22Rv1 (cell line): ENCODE data around the gene QKI.

ENCODE experiments used
- H3K27ac ChIP-seq: fragments of 450-650 bp; 2 replicates; pipeline ENCODE4 v1.5.1; 2017
- ZFX ChIP-seq: fragments of 450-650 bp; IDR thresholded peaks from 2 replicates; pipeline ENCODE4 v1.6.1; 2017; ENCODE audit warnings: antibody characterized with exemption, borderline replicate concordance
- TF ChIP-seq, protein P1 (sequence below): fragments of 450-650 bp; IDR thresholded peaks from 2 replicates; pipeline ENCODE4 v1.5.1; 2017; ENCODE audit warnings: mild to moderate bottlenecking

QKI gene

DNA sequence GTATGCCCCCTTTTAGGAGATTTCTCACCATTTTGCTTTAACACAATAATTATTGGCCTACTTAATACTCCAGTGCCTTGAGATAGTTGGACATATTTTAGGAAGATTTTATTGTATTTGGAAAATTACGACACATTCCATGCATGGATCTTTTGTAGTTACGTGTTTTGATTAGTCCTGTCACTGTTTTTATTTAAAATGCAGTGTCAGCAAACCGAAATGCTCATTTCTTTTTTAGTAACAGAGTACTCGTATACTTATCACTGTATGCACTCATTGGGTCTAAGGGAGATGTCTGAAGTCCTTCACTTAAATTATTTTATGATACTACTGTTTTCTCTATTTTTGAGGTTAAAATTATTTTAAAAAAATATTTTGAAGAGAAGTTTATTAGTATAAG is 153.8 kb downstream of the QKI start:
- TF ChIP-seq, protein P1, sequence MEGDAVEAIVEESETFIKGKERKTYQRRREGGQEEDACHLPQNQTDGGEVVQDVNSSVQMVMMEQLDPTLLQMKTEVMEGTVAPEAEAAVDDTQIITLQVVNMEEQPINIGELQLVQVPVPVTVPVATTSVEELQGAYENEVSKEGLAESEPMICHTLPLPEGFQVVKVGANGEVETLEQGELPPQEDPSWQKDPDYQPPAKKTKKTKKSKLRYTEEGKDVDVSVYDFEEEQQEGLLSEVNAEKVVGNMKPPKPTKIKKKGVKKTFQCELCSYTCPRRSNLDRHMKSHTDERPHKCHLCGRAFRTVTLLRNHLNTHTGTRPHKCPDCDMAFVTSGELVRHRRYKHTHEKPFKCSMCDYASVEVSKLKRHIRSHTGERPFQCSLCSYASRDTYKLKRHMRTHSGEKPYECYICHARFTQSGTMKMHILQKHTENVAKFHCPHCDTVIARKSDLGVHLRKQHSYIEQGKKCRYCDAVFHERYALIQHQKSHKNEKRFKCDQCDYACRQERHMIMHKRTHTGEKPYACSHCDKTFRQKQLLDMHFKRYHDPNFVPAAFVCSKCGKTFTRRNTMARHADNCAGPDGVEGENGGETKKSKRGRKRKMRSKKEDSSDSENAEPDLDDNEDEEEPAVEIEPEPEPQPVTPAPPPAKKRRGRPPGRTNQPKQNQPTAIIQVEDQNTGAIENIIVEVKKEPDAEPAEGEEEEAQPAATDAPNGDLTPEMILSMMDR = no peak
- no peak overlapping the region for H3K27ac ChIP-seq

DNA sequence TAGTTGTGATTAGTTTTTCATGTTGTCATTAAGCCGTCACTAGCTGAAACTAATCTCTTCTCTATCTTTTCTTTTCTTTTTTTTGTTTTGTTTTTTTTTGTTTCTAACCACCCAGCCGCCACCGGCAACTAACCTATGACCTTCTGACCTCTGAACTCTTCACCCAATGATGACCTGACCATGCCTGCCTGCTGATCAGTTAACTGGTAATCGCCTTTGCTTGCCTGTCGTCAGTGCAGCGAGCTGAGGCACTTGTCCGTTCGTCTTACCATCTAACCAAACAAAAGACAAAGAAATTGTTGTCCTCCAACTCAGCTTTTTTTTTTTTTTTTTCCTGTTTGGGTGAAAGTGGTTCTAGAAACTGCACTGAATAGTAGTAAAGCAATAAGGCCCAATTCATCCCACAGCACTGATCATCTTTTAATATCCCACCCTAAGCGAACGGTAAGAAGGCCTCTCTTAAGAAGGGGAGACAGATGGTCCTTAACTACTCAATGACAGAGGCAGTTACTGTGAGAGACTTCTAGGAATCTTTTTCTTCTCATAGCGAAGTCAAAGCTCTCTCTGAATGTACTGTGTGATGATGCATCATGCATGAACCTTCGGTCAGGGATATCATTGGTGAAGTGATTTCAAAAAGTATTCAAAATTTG is 156.2 kb downstream of the QKI start:
- no peak overlapping the region for H3K27ac ChIP-seq
- TF ChIP-seq, protein P1 = no peak
- TF ChIP-seq ZFX = no peak

DNA sequence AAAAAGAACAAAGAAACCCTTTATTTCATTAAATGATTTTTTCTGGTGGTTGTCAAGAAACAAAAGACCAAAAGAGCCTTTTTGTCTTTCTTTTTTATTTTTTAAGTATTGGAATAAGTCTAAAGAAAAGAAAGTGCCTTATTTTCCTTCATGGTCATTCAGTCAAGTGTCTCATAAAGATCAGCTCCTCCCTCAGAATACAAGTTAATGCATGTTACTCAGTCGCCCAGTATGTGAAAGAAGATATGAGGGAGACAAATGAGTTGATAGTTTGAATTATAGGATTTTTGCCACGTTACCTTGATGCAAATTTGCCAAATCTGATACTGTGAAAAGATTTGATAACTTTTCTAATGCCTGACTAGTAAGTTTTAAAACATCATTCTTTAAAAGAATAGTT is 157.2 kb downstream of the QKI start:
- H3K27ac ChIP-seq = no peak overlapping the region
- no peak for TF ChIP-seq ZFX

DNA sequence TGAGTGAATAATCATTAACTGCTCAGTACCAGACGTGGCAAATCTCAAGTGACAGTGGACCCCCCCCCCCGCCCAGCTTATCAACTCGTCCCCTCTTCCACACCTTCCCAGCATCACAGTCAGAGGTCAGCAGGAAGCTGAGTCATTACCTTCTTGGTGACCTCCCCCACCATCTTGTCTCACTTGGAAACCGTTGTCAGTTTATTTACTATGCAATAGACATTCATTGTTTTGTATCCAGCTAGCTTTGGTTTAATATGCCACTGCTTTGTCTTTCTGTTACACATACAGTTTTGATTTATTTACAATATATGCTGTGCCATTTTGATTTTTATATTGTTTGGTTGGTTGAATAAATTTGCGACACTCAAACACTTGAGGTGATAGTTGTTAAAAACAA is 158.1 kb downstream of the QKI start:
- H3K27ac ChIP-seq = no peak overlapping the region
- TF ChIP-seq, protein P1 = no peak
- TF ChIP-seq ZFX = no peak

DNA sequence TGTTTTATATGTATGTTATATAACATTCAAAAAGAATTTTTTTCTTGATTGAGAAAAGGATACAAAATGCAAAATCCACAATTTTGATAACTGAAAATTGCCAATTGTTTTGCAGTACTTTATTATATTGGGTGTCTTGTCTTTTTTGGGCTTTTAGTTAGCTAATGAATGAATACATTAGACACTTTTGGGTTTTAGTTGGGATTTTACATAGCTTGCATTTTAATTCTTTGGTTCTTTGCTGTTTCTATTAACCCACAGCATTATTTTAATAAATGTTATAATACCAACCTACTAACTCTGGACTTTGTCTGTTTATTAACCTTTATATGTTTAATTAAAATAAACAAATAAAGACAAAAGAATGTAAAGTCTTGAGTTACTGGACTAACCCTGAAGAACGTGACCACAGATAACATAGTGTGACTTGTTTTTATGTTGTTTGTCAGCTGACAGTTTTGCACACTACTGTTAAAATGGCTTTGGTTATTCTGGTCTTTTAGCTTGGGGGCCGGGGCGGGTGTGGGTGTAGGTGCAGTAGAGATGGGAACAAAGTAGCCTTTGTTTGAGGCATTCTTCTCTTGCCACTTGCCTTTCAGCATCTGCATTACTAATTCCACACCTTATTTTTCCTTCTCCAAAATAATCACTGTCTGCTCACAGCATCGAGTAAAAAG is 159.1 kb downstream of the QKI start:
- TF ChIP-seq, protein P1 = no peak
- no peak overlapping the region for H3K27ac ChIP-seq

DNA sequence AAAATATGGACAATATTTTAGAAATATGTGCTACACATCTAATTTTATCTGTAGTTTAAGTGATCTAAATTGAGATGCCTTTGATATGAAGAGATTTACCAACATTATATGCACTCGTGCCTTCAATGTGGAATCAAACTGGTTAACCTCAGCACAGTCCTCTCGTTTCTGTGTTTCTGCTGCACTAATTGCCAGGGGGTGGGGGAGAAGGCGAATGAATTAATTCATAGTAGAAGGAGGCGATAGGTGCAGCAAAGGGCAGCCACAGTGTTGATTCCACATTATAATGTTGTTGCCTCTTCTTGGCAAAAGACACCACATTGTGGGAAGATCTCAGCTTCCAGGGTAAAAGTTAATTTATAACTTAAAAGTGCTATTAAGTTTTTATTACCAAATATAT is 161.6 kb downstream of the QKI start:
- H3K27ac ChIP-seq = no peak overlapping the region
- TF ChIP-seq ZFX = no peak
- TF ChIP-seq, protein P1 = no peak

DNA sequence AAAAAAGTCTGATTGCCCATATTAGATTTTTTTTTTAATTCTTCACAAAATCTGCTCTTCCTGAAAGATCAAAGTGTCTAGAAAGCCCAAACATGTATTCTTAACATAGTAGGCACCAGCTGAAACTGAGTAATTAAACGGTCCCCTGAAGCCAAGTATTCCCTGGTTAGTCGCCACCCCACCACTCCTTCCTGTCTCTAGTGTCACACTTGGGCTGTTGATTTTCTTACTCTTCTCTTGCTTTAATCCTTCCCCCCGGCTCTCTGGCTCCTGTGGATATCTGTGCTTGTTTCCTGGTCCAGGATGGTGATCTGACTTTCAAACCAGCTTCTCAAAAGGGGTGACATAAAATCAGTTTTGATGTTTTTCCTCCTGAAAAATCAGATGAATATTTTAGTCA is 162.9 kb downstream of the QKI start:
- no peak overlapping the region for H3K27ac ChIP-seq
- TF ChIP-seq, protein P1 = no peak
- no peak for TF ChIP-seq ZFX
